ENCODE measurements around the gene MTMR2.

DNA sequence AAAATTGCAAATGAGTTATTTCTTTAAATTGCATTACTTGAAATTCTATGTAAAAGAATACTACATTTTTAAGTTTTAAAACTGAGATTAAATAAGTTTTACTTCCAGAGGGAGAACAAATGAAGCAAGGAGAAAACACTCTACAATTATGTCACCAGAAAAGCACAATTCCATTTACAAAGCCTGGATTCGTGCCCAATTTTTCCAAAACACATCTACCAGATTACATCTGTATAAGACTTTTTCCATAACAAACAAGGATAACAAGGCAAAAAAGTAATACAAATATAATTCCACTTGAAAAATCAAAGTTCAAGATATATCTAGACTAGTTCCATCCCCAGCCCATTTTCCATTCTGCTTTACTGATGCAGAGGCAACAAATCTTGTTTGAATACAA, 40.5 kb downstream of the MTMR2 start:
- TF ChIP-seq, protein P1, sequence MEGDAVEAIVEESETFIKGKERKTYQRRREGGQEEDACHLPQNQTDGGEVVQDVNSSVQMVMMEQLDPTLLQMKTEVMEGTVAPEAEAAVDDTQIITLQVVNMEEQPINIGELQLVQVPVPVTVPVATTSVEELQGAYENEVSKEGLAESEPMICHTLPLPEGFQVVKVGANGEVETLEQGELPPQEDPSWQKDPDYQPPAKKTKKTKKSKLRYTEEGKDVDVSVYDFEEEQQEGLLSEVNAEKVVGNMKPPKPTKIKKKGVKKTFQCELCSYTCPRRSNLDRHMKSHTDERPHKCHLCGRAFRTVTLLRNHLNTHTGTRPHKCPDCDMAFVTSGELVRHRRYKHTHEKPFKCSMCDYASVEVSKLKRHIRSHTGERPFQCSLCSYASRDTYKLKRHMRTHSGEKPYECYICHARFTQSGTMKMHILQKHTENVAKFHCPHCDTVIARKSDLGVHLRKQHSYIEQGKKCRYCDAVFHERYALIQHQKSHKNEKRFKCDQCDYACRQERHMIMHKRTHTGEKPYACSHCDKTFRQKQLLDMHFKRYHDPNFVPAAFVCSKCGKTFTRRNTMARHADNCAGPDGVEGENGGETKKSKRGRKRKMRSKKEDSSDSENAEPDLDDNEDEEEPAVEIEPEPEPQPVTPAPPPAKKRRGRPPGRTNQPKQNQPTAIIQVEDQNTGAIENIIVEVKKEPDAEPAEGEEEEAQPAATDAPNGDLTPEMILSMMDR (IDR thresholded peaks at IDR 0.05), result no peak
- no peak for TF ChIP-seq POLR2A (IDR thresholded peaks at IDR 0.05)
